Measurements from ENCODE around the gene WDR46. TPM values are rescaled to one million over a fixed set of nuclear protein-coding genes. Genes with fewer than 3 reads are reported as not detected.

WDR46 gene
- 10 to 100 TPM; 61.5 to 78.4 TPM for total RNA-seq

GRCh38 chr6:33288921-33289783, at the start of gene WDR46, which contains the start of gene PFDN6:
WDR46 (minus strand) TSS chr6:33289239; CDS start chr6:33289170, 69 bp downstream.
PFDN6 (plus strand) TSS chr6:33289601; CDS start chr6:33289857, 256 bp downstream.
- DNase-seq (peak; percentile 93), ATAC-seq (peak; percentile 98)
- no peaks in the 10 kb centered on the region for H3K9me3 Mint-ChIP-seq (ENCODE audit: low read depth)
- peak within 1 kb of the TSS; percentile 89 for H3K4me3 Mint-ChIP-seq
- CTCF ChIA-PET, result interaction anchor here (0.8 to 6.3 kb wide), 19 partner anchors 8 to 444 kb away, joined by 3 to 58 read pairs (median 4); partner anchors contain the start of genes B3GALT4, RGL2, RPS18 and TAPBP
- H3K27ac Mint-ChIP-seq, result peak within 1 kb of the TSS; percentile 89
- peaks cover 27% of the 10 kb centered on the region for H3K36me3 Mint-ChIP-seq
- peaks cover 42% of the 10 kb centered on the region for H3K4me1 Mint-ChIP-seq
- H3K27me3 Mint-ChIP-seq, result no peaks in the 10 kb centered on the region

GRCh38 chr6:33336495-33336894, 47.5 kb upstream of the WDR46 start:
- H3K9me3 Mint-ChIP-seq (ENCODE audit: low read depth), result no peaks in the 10 kb centered on the region
- H3K4me3 Mint-ChIP-seq, result no peak overlapping the region
- no peaks in the 10 kb centered on the region for H3K27me3 Mint-ChIP-seq
- no peak for DNase-seq
- no peaks in the 10 kb centered on the region for H3K36me3 Mint-ChIP-seq
- H3K4me1 Mint-ChIP-seq, result peaks cover 3% of the 10 kb centered on the region
- CTCF ChIA-PET, result no interaction called here
- no peak overlapping the region for H3K27ac Mint-ChIP-seq
- no peak for ATAC-seq

- Mint-ChIP-seq H3K27ac (no peak overlapping the region), H3K27me3 (no peaks in the 10 kb centered on the region), H3K9me3 (ENCODE audit: low read depth) (no peaks in the 10 kb centered on the region), H3K4me1 (peaks cover 3% of the 10 kb centered on the region), H3K36me3 (no peaks in the 10 kb centered on the region), H3K4me3 (no peak overlapping the region)
- CTCF ChIA-PET, result no interaction called here
- DNase-seq, result no peak
- no peak for ATAC-seq
Observed at GRCh38 chr6:33335916-33336315, 46.9 kb upstream of the WDR46 start.

- ATAC-seq (no peak), DNase-seq (no peak)
- Mint-ChIP-seq H3K36me3 (no peaks in the 10 kb centered on the region), H3K4me1 (peaks cover 3% of the 10 kb centered on the region), H3K27ac (no peak overlapping the region), H3K9me3 (ENCODE audit: low read depth) (no peaks in the 10 kb centered on the region), H3K4me3 (no peak overlapping the region), H3K27me3 (no peaks in the 10 kb centered on the region)
- CTCF ChIA-PET, result interaction anchor here (0.6 to 1.0 kb wide), 2 partner anchors 9 to 11 kb away, joined by 3 to 6 read pairs; no protein-coding TSS in a partner anchor
Observed at GRCh38 chr6:33333666-33334065, 44.6 kb upstream of the WDR46 start.

GRCh38 chr6:33330736-33331135, 41.7 kb upstream of the WDR46 start:
- no peaks in the 10 kb centered on the region for H3K9me3 Mint-ChIP-seq (ENCODE audit: low read depth)
- no peak overlapping the region for H3K27ac Mint-ChIP-seq
- H3K4me1 Mint-ChIP-seq, result peaks cover 5% of the 10 kb centered on the region
- no peak overlapping the region for H3K4me3 Mint-ChIP-seq
- ATAC-seq, result no peak
- CTCF ChIA-PET, result no interaction called here
- no peak for DNase-seq
- H3K27me3 Mint-ChIP-seq, result no peaks in the 10 kb centered on the region
- no peaks in the 10 kb centered on the region for H3K36me3 Mint-ChIP-seq

- Mint-ChIP-seq H3K9me3 (ENCODE audit: low read depth) (no peaks in the 10 kb centered on the region), H3K27ac (no peak overlapping the region), H3K36me3 (no peaks in the 10 kb centered on the region), H3K4me3 (no peak overlapping the region), H3K4me1 (peaks cover 7% of the 10 kb centered on the region), H3K27me3 (no peaks in the 10 kb centered on the region)
- DNase-seq (no peak), ATAC-seq (no peak)
- CTCF ChIA-PET, result interaction anchor here (1.1 to 1.5 kb wide), 2 partner anchors 11 to 15 kb away, joined by 4 read pairs; no protein-coding TSS in a partner anchor
Observed at GRCh38 chr6:33329058-33329457, 40.0 kb upstream of the WDR46 start.

GRCh38 chr6:33324125-33324524, 35.1 kb upstream of the WDR46 start:
- DNase-seq (no peak), ATAC-seq (no peak)
- peaks cover 30% of the 10 kb centered on the region for H3K36me3 Mint-ChIP-seq
- CTCF ChIA-PET, result interaction anchor here (0.8 to 1.8 kb wide), 3 partner anchors 56 to 297 kb away, joined by 4 to 5 read pairs (median 4); partner anchors contain the start of gene ITPR3
- H3K27ac Mint-ChIP-seq, result peak overlapping the region; percentile 98
- peak overlapping the region; percentile 94 for H3K4me3 Mint-ChIP-seq
- no peaks in the 10 kb centered on the region for H3K27me3 Mint-ChIP-seq
- H3K4me1 Mint-ChIP-seq, result peaks cover 44% of the 10 kb centered on the region
- H3K9me3 Mint-ChIP-seq (ENCODE audit: low read depth), result no peaks in the 10 kb centered on the region

- no peaks in the 10 kb centered on the region for H3K9me3 Mint-ChIP-seq (ENCODE audit: low read depth)
- CTCF ChIA-PET, result interaction anchor here (0.8 to 1.8 kb wide), 3 partner anchors 56 to 298 kb away, joined by 4 to 5 read pairs (median 4); partner anchors contain the start of gene ITPR3
- ATAC-seq, result no peak
- peaks cover 49% of the 10 kb centered on the region for H3K4me1 Mint-ChIP-seq
- no peaks in the 10 kb centered on the region for H3K27me3 Mint-ChIP-seq
- DNase-seq, result no peak
- H3K27ac Mint-ChIP-seq, result peak overlapping the region; percentile 98
- peak overlapping the region; percentile 94 for H3K4me3 Mint-ChIP-seq
- peaks cover 35% of the 10 kb centered on the region for H3K36me3 Mint-ChIP-seq
Observed at GRCh38 chr6:33323623-33323948, 34.5 kb upstream of the WDR46 start.

GRCh38 chr6:33321227-33321626, 32.2 kb upstream of the WDR46 start:
- H3K4me3 Mint-ChIP-seq, result peak overlapping the region; percentile 94
- no peaks in the 10 kb centered on the region for H3K27me3 Mint-ChIP-seq

GRCh38 chr6:33320315-33321181, 31.5 kb upstream of the WDR46 start:
- Mint-ChIP-seq H3K27me3 (no peaks in the 10 kb centered on the region), H3K36me3 (peaks cover 42% of the 10 kb centered on the region), H3K27ac (peak overlapping the region; percentile 61), H3K4me3 (peak overlapping the region; percentile 94), H3K9me3 (ENCODE audit: low read depth) (no peaks in the 10 kb centered on the region), H3K4me1 (peaks cover 70% of the 10 kb centered on the region)
- CTCF ChIA-PET, result interaction anchor here (1.0 to 1.4 kb wide), 2 partner anchors 31 to 106 kb away, joined by 3 read pairs; partner anchors contain the start of gene PFDN6
- DNase-seq, result no peak
- ATAC-seq, result no peak

More at GRCh38 chr6:33321227-33321626, 32.2 kb upstream of the WDR46 start:
- Mint-ChIP-seq H3K27ac (peak overlapping the region; percentile 98), H3K4me1 (peaks cover 66% of the 10 kb centered on the region), H3K9me3 (ENCODE audit: low read depth) (no peaks in the 10 kb centered on the region), H3K36me3 (peaks cover 42% of the 10 kb centered on the region)
- CTCF ChIA-PET, result interaction anchor here (1.0 kb wide), 1 partner anchor 105 kb away, joined by 3 read pairs; no protein-coding TSS in a partner anchor
- no peak for DNase-seq
- ATAC-seq, result no peak

GRCh38 chr6:33319939-33320314, 30.9 kb upstream of the WDR46 start:
- CTCF ChIA-PET, result interaction anchor here (0.5 to 3.5 kb wide), 3 partner anchors 11 to 30 kb away, joined by 3 to 21 read pairs (median 3); partner anchors contain the start of gene PFDN6
- peak overlapping the region; percentile 33 for H3K27ac Mint-ChIP-seq
- H3K4me3 Mint-ChIP-seq, result no peak overlapping the region
- ATAC-seq (no peak), DNase-seq (no peak)
- H3K36me3 Mint-ChIP-seq, result peaks cover 42% of the 10 kb centered on the region
- H3K9me3 Mint-ChIP-seq (ENCODE audit: low read depth), result no peaks in the 10 kb centered on the region
- no peaks in the 10 kb centered on the region for H3K27me3 Mint-ChIP-seq
- peaks cover 77% of the 10 kb centered on the region for H3K4me1 Mint-ChIP-seq

GRCh38 chr6:33318426-33319073, 29.5 kb upstream of the WDR46 start:
- Mint-ChIP-seq H3K4me3 (peak overlapping the region; percentile 90), H3K27me3 (no peaks in the 10 kb centered on the region), H3K9me3 (ENCODE audit: low read depth) (no peaks in the 10 kb centered on the region), H3K4me1 (peaks cover 74% of the 10 kb centered on the region), H3K27ac (peak overlapping the region; percentile 91), H3K36me3 (peaks cover 42% of the 10 kb centered on the region)
- ATAC-seq (no peak), DNase-seq (no peak)
- CTCF ChIA-PET, result interaction anchor here (0.8 to 3.5 kb wide), 6 partner anchors 19 to 100 kb away, joined by 3 to 21 read pairs (median 5); partner anchors contain the start of genes CUTA, PFDN6, RGL2 and WDR46
